Panc1 (cell line): Measurements from ENCODE around the gene LMO1. TPM values are rescaled to one million over a fixed set of nuclear protein-coding genes. Genes with fewer than 3 reads are reported as not detected.

ENCODE experiments used
- ATAC-seq: fragments of 200-7000 bp; cut with Tn5 transposase; 2 replicates; pipeline ENCODE4 v1.9.1; 2020; ENCODE audit warnings: mild to moderate bottlenecking, moderate library complexity
- BruUV-seq: library from RNA; stranded (reverse); fragments of 400-500 nt; replicated peaks from 2 replicates; lab custom pipeline; 2021; lab: Mats Ljungman, UMichigan
- CTCF ChIA-PET: fragments of 300-600 bp; sonication (Branson Sonifier 250); formaldehyde crosslinking; loops from one replicate; lab custom pipeline; 2022; ENCODE audit warnings: antibody characterized with exemption; lab: Charles Lee
- POLR2A ChIA-PET: fragments of 300-600 bp; sonication (Branson Sonifier 250); formaldehyde crosslinking; loops from one replicate; lab custom pipeline; 2022; ENCODE audit warnings: antibody characterized with exemption; lab: Charles Lee
- DNase-seq: peaks from one replicate; pipeline ENCODE4 v3.0.0-alpha.2; 2010; ENCODE audit warnings: low read depth, low spot score
- H3K27ac ChIP-seq: 2 replicates; pipeline ENCODE4 v1.5.1; 2011; ENCODE audit warnings: mild to moderate bottlenecking, low read length, inconsistent platforms
- H3K27me3 ChIP-seq: fragments of 200-500 bp; sonication (Bioruptor generic); 2 replicates; pipeline ENCODE4 v1.6.0; 2014; ENCODE audit warnings: low read length, inconsistent platforms; ENCODE audit not compliant: control insufficient read depth, insufficient read depth
- H3K36me3 ChIP-seq: fragments of 200-500 bp; sonication (Bioruptor generic); 2 replicates; pipeline ENCODE4 v1.5.1; 2014; ENCODE audit warnings: inconsistent platforms, mild to moderate bottlenecking, low read length, moderate library complexity; ENCODE audit not compliant: control insufficient read depth, insufficient read depth
- H3K4me1 ChIP-seq: 2 replicates; pipeline ENCODE4 v1.5.1; 2011; ENCODE audit warnings: inconsistent platforms, mild to moderate bottlenecking, low read length, moderate library complexity; ENCODE audit not compliant: control insufficient read depth, insufficient read depth
- H3K4me3 ChIP-seq, 2 experiments: 2 replicates each; pipeline ENCODE4 v1.5.1; 2011 to 2012; ENCODE audit warnings: low read depth in 2 of 2, low read length in 2 of 2, mild to moderate bottlenecking in 2 of 2, inconsistent platforms in 1 of 2, moderate library complexity in 1 of 2
- H3K9me3 ChIP-seq: fragments of 200-500 bp; sonication (Bioruptor generic); 2 replicates; pipeline ENCODE4 v1.5.1; 2014; ENCODE audit warnings: low read depth, mild to moderate bottlenecking, inconsistent platforms, low read length, moderate library complexity; ENCODE audit not compliant: control insufficient read depth, insufficient read depth
- CTCF ChIP-seq: fragments of 450-650 bp; IDR thresholded peaks from 2 replicates; pipeline ENCODE4 v1.5.1; 2017; ENCODE audit warnings: mild to moderate bottlenecking
- POLR2AphosphoS5 ChIP-seq: IDR thresholded peaks from 2 replicates; pipeline ENCODE4 v1.6.1; 2012; ENCODE audit warnings: mild to moderate bottlenecking, low read depth, low read length, moderate library complexity
- REST ChIP-seq, 2 experiments: IDR thresholded peaks; 2 replicates each; pipeline ENCODE4 v1.6.1; 2011 to 2012; ENCODE audit warnings: low read depth in 2 of 2, control low read depth in 1 of 2, low read length in 1 of 2, mild to moderate bottlenecking in 1 of 2, moderate library complexity in 1 of 2; ENCODE audit not compliant: insufficient read depth in 1 of 2
- SIN3A ChIP-seq: IDR thresholded peaks from 2 replicates; pipeline ENCODE4 v1.6.1; 2012; ENCODE audit warnings: low read depth, mild to moderate bottlenecking, low read length, moderate library complexity, borderline replicate concordance; ENCODE audit not compliant: insufficient read depth
- TCF7L2 ChIP-seq: IDR thresholded peaks from 2 replicates; pipeline ENCODE4 v1.6.1; 2011; ENCODE audit warnings: mild to moderate bottlenecking, low read depth, low read length, inconsistent platforms
- in situ Hi-C: cut with HindIII; loops from 2 replicates; pipeline ENCODE4 v1.10.0; 2016; ENCODE audit warnings: low sequenced_read_pairs, low pct_unique_long_range_greater_than_20kb
- intact Hi-C: fragments of 100-400 bp; cut with micrococcal nuclease; formaldehyde crosslinking; loops from one replicate; pipeline ENCODE4 v1.10.0; 2022; ENCODE audit not compliant: unreplicated experiment
- total RNA-seq: library from RNA; stranded (reverse); gene quantifications from one replicate; pipeline ENCODE4 v1.2.1, GENCODE V29; 2021; ENCODE audit not compliant: unreplicated experiment

The LMO1 gene
- total RNA-seq, 1 experiment from 2014 or later, result not detected

- in situ Hi-C loops (no loop called here), intact Hi-C loops (no loop called here)
- Histone ChIP-seq H3K36me3 (no peaks in the 10 kb centered on the region), H3K27me3 (peaks cover 10% of the 10 kb centered on the region), H3K4me1 (no peaks in the 10 kb centered on the region), H3K27ac (no peak overlapping the region), H3K4me3 (no peak overlapping the region), H3K9me3 (no peaks in the 10 kb centered on the region)
- TF ChIP-seq SIN3A, result no peak
- POLR2A ChIA-PET, result no interaction called here
- CTCF ChIA-PET, result no interaction called here
- BruUV-seq, result no TSS peak
- no peak for ATAC-seq
- DNase-seq, result no peak
These were observed 11.3 kb downstream of the LMO1 start for GRCh38 chr11:8252388-8252787.

- no peak for TF ChIP-seq SIN3A
- no peak for TF ChIP-seq CTCF
- TF ChIP-seq TCF7L2, result no peak
- TF ChIP-seq REST (IDR thresholded peaks at IDR 0.05; ENCODE audit: insufficient read depth in 1 of 2, low read depth in 2 of 2, low read length in 1 of 2), result no peak
- TF ChIP-seq POLR2AphosphoS5, result no peak
- Histone ChIP-seq H3K9me3 (no peaks in the 10 kb centered on the region), H3K27me3 (peaks cover 10% of the 10 kb centered on the region), H3K27ac (no peak overlapping the region), H3K4me1 (no peaks in the 10 kb centered on the region), H3K36me3 (no peaks in the 10 kb centered on the region), H3K4me3 (no peak overlapping the region)
- intact Hi-C loops (no loop called here), in situ Hi-C loops (no loop called here)
- POLR2A ChIA-PET, result no interaction called here
- ATAC-seq, result no peak
- no peak for DNase-seq
- CTCF ChIA-PET, result no interaction called here
- no TSS peak for BruUV-seq
These were observed 11.9 kb downstream of the LMO1 start for GRCh38 chr11:8251616-8252295.

GRCh38 chr11:8250981-8251615 is 12.6 kb downstream of the LMO1 start:
- Histone ChIP-seq H3K36me3 (no peaks in the 10 kb centered on the region), H3K4me1 (no peaks in the 10 kb centered on the region)
- CTCF ChIA-PET, result no interaction called here

More at GRCh38 chr11:8250981-8251615, 12.6 kb downstream of the LMO1 start:
- H3K27ac ChIP-seq, result no peak overlapping the region
- no TSS peak for BruUV-seq
- TF ChIP-seq CTCF (no peak), SIN3A (no peak), TCF7L2 (no peak), REST (IDR thresholded peaks at IDR 0.05; ENCODE audit: insufficient read depth in 1 of 2, low read depth in 2 of 2, low read length in 1 of 2) (no peak), POLR2AphosphoS5 (no peak)
- no peak overlapping the region for H3K4me3 ChIP-seq
- no peaks in the 10 kb centered on the region for H3K9me3 ChIP-seq
- H3K27me3 ChIP-seq, result peaks cover 10% of the 10 kb centered on the region
- POLR2A ChIA-PET, result no interaction called here
- no peak for DNase-seq
- intact Hi-C loops (no loop called here), in situ Hi-C loops (no loop called here)
- no peak for ATAC-seq
